ENCODE data around the gene GOLGA8O.
"Not testable (repeated sequence)": the region's sequence is repeated elsewhere in the genome, so short reads cannot be mapped to it uniquely, and the experiment has no call there.

- TF ChIP-seq CTCF (IDR thresholded peaks at IDR 0.05; ENCODE audit: poor library complexity, severe bottlenecking); EP300 (conservative IDR thresholded peaks at IDR 0.05; ENCODE audit: poor library complexity, severe bottlenecking): not testable (repeated sequence)
These were observed 37.3 kb upstream of the GOLGA8O start for GRCh38 chr15:32492768-32493167.

Measured in neural cell (in vitro differentiated cells).